Measurements from ENCODE around the gene WDR46.
"Not testable (repeated sequence)": the region's sequence is repeated elsewhere in the genome, so short reads cannot be mapped to it uniquely, and the experiment has no call there.

The WDR46 gene

GRCh38 chr6:33288141-33288920 lies 708 bp downstream of the WDR46 start:
- in situ Hi-C loops (cut with MboI; ENCODE audit: low sequenced_read_pairs): no loop called here

DNA sequence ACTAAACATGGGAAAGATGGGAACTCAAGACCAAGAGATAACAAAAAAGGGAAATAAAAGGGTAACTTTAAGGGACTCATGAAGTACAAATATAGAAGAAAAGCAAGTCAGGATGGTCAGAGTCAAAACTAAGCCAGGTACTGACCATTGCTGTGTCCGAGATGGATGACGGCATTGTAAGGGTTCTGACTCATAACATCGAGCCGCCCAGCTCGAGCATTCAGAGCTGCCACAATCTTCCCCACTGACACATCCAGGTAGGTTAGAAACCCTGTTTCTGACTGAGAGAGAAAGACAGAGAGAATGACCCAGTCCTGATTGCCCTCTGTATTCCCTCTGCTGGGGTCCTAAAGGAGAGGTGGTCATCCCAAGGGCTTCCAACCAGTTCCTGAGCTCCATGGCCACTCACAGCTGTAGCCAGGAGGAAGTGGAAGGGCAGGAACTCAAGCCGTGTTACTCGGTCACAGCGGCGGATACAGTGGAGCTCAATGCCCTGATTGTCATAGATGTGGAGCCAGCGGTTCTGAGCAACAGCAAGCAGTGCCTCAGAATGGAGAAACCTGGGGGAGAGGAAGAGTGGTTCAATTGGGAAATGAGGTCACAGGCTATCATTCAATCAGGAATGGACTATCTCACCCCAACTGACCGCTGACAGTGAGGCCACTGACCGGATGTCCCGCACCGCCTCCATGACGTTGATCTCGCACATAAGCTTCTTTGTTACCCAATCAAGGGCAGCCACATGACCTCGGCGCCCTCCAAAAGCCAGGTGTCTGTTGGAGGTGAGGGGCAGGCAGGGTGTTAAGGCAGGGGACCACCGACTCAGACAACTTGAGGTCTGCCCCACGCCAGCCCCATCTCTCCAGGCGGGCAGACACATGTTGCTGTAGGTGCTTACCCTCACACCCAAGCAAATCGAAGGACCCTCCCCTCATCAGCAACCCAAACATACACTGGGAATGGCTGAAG lies 1.8 kb downstream of the WDR46 start:
- in situ Hi-C loops (cut with MboI; ENCODE audit: low sequenced_read_pairs): no loop called here

GRCh38 chr6:33285214-33285613 lies 3.8 kb downstream of the WDR46 start:
- in situ Hi-C loops (cut with MboI; ENCODE audit: low sequenced_read_pairs): not testable (repeated sequence)

DNA sequence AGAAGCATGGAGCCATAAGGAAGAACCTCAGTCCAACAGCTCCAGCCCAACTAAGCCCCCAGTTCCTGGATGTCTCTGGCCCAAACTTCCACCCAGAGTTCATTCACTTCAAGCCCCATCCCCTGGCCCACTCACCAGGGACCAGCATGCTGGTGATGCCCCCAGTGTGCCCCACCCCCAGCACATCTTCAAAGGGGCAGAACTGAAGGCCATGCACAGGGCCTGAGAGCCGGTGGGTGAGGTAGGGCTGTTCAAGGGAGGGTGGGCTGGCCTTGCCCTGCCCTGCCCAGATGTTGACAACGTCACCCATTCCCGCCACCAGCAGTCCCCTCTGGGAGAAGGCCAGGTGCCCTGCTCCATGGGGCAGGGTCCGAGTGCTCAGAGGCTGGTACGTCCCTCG lies 8.5 kb downstream of the WDR46 start:
- in situ Hi-C loops (cut with MboI; ENCODE audit: low sequenced_read_pairs): no loop called here

DNA sequence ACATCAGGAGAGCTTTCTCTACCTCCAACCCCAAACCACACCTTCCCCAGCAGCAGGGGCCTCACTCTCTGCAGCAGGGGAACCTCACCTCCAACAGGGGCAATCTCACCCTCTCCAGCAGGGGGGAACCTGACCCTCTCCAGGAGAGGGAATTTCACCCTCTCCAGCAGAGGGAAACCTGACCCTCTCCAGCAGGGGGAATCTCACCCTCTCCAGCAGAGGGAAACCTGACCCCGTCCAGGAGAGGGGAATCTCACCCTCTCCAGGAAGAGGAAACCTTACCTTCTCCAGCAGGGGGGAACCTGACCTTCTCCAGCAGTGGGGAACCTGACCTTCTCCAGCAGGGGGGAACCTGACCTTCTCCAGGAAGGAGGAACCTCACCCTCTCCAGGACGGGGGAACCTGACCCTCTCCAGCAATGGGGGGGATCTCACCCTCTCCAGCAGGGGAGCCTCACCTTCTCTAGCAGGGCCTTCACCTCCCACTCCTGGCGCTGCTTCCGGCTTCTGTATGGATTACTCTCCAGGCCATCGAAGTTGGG lies 9.0 kb downstream of the WDR46 start:
- in situ Hi-C loops (cut with MboI; ENCODE audit: low sequenced_read_pairs): no loop called here

- in situ Hi-C loops (cut with MboI; ENCODE audit: low sequenced_read_pairs): no loop called here
These were observed 9.8 kb downstream of the WDR46 start for GRCh38 chr6:33279257-33279695.

DNA sequence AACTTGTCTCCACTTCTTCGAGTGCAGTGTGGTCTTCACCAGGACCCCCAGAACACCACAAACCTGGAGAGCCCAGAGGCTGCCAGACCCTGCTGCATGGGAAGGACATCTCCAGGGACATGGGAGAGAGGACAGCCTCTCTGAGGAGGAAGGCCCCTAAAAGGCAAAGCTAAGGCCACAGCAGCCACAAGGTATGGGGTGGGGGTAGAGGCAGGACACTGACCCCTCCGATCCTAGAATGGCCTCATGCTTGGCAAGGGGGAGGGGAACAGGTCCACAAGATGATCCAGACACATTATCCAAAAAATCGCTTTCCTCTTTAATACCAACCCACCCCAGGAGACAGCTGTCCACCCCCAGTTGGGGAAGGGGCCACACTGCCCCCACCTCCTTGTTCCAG lies 10.2 kb downstream of the WDR46 start:
- in situ Hi-C loops (cut with MboI; ENCODE audit: low sequenced_read_pairs): no loop called here

DNA sequence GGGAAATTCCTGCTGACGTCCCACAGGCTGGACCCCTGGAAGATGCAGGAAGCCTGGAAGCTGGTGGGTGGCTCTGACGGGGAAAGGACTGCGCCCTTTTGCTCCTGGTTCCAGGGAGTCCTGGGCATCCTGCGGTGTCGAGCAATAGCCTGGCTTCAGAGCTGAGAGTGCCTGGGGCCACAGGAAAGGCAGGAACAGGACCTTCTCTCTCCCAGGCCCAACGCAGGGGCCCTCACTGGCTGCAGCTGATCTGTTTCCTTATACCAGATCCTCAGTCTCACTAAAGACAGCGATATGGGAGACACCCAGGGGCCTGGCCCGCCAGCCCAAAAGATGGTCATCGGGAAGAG lies 10.7 kb downstream of the WDR46 start:
- in situ Hi-C loops (cut with MboI; ENCODE audit: low sequenced_read_pairs): no loop called here

- in situ Hi-C loops (cut with MboI; ENCODE audit: low sequenced_read_pairs): no loop called here
These were observed 11.2 kb downstream of the WDR46 start for GRCh38 chr6:33277663-33278391.

DNA sequence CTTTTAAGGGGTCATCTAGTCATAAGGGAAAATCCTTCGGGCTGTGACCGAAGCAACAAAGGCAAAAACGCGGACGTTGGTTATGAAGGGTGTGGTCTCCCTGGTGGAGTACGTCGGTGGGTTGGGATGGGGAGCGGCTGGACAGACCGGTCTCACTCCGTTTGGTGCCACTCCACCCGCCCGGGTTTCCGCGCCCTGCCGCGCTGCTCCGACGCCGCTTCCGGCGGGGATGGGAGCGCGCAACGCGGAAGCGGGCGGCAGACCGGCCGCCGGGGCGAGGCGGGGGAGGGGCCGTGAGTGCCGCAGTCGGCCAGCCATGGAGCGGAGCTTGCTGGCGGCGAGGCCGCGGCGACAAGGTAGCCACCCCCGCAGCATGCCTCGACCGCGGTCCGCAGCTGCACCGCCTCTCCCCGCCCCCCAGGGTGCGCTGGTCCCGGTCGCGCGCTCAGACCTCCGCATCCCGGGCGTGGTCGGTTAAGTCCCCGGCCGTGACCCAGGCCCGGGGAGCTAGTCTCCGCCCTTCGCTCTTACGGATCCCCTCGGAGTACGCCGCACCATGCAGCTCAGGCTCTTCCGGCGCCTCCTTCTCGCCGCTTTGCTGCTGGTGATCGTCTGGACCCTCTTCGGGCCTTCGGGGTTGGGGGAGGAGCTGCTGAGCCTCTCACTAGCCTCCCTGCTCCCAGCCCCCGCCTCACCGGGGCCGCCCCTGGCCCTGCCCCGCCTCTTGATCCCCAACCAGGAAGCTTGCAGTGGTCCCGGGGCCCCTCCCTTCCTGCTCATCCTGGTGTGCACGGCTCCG lies 12.0 kb downstream of the WDR46 start, which contains the start of gene B3GALT4:
Gene B3GALT4 (plus strand): TSS at position 260 of the 799 bp plus-strand sequence. CDS start 297 bp downstream, at position 557.
- in situ Hi-C loops (cut with MboI; ENCODE audit: low sequenced_read_pairs): no loop called here

GRCh38 chr6:33276581-33276863 lies 12.5 kb downstream of the WDR46 start:
- in situ Hi-C loops (cut with MboI; ENCODE audit: low sequenced_read_pairs): no loop called here

- in situ Hi-C loops (cut with MboI; ENCODE audit: low sequenced_read_pairs): not testable (repeated sequence)
These were observed 13.1 kb downstream of the WDR46 start for GRCh38 chr6:33275795-33276580.

- in situ Hi-C loops (cut with MboI; ENCODE audit: low sequenced_read_pairs): no loop called here
These were observed 14.8 kb downstream of the WDR46 start for GRCh38 chr6:33273924-33274902.

GRCh38 chr6:33273129-33273923 lies 15.7 kb downstream of the WDR46 start:
- in situ Hi-C loops (cut with MboI; ENCODE audit: low sequenced_read_pairs): no loop called here

GRCh38 chr6:33272275-33273128 lies 16.5 kb downstream of the WDR46 start:
- in situ Hi-C loops (cut with MboI; ENCODE audit: low sequenced_read_pairs): no loop called here

DNA sequence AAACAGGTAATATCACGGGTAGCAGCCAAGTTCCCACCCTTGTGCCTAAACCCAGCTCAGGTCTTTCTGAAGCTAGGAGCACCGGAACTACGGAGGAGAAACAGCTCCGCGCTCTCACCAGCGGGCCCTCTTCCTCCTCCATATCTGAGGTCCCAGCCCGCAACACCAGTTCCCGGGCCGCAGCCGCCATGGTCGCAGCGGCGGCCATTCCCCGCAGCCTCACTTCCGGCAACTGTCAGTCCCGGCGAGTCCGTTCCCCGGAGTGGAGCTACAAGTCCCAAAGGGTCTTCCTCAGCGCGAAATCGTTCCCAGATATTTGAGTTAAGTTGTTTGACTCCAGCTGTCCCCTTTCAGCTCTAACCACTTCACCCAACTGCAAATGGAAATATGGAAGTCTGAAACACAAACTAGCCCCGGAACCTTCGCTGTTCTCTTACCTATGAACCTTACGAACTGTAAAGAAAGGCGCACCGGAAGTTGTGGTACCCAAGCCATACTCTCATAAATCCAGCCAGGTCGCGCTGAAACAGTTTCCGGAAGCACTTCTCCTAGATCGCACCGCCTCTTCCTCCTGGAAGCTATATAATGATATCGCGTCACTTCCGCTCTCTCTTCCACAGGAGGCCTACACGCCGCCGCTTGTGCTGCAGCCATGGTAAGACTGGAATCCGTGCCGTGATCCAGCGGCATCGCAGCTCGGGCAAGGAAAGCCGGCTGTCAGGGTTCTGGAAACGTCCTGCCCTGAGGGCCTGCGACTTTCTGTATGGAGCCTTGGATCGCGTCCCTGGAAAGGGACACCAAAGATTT lies 17.4 kb downstream of the WDR46 start, which contains the start of the genes RPS18 and VPS52:
Gene RPS18 (plus strand): TSS at position 608 of the 807 bp plus-strand sequence. CDS start 45 bp downstream, at position 653.
Gene VPS52 (minus strand): TSS at position 409 of the 807 bp plus-strand sequence. CDS start 201 bp downstream, at position 208.
- in situ Hi-C loops (cut with MboI; ENCODE audit: low sequenced_read_pairs): no loop called here
